Fibroblast of skin of right quadriceps (primary cell): ENCODE results near the gene RTKN.
"Not testable (repeated sequence)": the region's sequence is repeated elsewhere in the genome, so short reads cannot be mapped to it uniquely, and the experiment has no call there.

Experiments
- DNase-seq: peaks from one replicate; pipeline ENCODE4 v3.0.0-alpha.2; 2013

The RTKN gene, protein sequence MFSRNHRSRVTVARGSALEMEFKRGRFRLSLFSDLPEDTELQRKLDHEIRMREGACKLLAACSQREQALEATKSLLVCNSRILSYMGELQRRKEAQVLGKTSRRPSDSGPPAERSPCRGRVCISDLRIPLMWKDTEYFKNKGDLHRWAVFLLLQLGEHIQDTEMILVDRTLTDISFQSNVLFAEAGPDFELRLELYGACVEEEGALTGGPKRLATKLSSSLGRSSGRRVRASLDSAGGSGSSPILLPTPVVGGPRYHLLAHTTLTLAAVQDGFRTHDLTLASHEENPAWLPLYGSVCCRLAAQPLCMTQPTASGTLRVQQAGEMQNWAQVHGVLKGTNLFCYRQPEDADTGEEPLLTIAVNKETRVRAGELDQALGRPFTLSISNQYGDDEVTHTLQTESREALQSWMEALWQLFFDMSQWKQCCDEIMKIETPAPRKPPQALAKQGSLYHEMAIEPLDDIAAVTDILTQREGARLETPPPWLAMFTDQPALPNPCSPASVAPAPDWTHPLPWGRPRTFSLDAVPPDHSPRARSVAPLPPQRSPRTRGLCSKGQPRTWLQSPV

GRCh38 chr2:74441690-74442482, at the start of gene RTKN:
Gene RTKN (minus strand): TSS chr2:74441937. CDS start chr2:74441816, 121 bp downstream.
- no peak for DNase-seq

DNA sequence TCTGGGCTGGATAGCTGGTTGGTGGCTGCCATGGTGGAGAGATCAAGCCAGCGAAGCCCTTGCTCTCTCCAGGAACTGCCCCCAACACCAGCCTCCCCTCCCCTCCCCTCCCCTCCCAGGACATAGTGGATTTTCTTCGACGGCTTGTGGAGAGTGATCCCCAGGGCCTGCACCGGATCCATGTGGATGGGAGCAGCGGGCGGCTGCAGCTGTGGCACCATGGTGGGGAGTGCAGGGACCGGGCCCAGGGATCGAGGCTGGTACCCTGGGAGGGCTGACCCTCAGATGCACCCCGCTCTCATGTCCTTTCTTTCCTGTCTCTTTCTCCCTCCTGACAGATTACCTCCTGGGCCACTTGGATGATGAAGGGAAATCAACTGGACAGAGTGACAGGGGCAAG, 48.2 kb upstream of the RTKN start:
- no peak for DNase-seq

GRCh38 chr2:74488643-74489481, 47.1 kb upstream of the RTKN start:
- no peak for DNase-seq

DNA sequence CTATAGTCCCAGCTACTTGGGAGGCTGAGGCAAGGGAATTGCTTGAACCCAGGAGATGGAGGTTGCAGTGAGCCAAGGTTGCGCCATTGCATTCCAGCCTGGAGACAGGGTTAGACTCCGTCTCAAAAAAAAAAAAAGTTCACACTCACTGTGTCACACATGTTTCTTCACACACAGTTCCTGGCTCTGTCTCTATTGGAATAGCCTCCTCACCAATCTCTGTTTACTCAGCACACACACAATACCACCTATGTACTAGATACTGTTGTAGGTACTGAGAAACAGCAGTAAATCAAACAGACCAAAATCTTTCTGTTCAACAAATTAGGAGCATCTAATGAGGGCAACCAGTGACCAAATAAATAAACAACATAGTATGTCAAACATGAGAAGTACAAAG, 44.4 kb upstream of the RTKN start:
- DNase-seq = no peak

GRCh38 chr2:74483675-74484164, 42.0 kb upstream of the RTKN start:
- DNase-seq = not testable (repeated sequence)

DNA sequence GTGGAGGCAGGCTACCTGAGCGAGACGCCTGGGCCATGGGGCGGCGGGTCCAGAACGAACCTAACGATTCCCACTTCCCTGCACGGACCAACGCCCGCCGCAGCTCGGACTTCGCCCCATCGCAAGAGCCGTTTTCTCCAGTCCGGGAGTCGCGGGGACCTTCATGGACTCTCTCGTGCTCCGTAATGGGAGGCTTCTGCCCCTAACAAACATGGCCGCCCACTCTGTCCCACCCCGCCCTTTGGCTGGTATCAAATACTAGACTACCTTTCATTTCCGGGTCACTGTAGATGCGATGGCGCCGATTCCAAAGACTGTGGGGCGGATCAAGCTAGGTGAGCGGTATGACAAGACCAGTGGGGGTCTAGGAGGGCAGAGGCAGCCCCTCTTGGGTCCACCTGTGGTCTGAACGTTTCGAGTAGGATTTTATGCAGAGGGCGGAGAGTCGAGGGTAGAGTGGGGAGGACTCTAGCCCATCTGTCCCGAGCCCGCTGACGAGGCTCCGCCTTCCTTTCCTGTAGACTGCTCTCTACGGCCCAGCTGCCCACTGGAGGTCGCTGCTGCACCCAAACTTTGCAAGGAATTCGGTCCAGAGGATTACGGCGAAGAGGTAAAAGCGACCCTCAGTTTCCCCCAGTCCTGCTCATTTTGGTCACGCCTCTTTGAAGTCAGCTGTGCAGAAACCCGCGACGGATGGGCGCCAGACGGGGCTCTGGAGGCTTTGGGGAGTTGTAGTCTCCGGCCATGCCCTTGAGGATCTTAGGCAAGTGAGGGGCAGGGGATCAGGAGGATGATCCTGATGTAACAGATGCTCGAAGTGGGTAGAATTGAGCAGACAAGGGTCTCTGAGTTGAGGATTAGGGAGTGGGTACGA, 41.3 kb upstream of the RTKN start, which contains the start of the genes CCDC142 and TTC31:
Gene CCDC142 (minus strand): TSS at position 198 of the 874 bp plus-strand sequence. CDS start 161 bp downstream, at position 37.
Gene TTC31 (plus strand): TSS at position 281 of the 874 bp plus-strand sequence. CDS start 15 bp downstream, at position 296.
- peak; percentile 95 for DNase-seq

DNA sequence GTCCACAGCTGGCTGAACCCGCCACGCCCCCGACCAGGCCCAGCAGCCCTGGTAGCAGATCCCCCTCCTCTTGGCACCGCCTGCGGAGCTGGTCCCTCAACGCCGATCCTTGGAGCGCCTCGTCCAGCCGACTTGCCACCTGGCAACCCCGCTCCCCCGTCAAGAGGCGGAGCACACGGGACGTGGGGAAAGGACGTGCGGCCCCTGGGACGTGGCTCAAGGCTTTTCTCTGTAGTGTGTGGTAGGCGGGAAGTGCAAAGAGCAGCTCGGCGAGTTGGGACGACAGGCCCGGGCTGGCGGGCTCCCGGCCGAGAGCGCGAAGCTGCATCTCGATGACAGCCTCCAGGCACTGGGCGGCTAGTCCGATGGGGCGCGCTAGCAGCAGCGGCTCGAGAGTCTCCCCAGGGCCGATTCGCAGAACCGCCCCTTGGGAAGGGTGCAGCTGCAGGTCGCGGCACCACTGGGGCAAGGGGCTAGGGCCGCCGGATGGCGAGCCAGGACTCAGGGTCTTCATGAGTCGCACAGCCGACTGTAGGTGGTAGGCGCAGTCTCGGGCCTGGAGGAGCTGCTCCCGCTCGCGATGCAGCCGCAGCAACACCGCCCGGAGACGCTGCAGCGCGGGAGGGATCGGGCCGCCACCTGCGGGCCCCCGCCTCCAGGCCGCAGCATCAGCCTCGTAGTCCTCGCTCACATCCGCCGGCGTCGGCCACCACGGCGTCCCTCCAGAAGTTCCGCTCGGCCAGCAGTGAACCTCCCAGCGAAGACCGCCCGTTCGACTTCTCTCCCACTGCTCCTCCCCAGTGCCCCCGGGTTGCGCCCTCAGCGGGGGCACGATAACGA, 40.4 kb upstream of the RTKN start:
- DNase-seq = no peak

DNA sequence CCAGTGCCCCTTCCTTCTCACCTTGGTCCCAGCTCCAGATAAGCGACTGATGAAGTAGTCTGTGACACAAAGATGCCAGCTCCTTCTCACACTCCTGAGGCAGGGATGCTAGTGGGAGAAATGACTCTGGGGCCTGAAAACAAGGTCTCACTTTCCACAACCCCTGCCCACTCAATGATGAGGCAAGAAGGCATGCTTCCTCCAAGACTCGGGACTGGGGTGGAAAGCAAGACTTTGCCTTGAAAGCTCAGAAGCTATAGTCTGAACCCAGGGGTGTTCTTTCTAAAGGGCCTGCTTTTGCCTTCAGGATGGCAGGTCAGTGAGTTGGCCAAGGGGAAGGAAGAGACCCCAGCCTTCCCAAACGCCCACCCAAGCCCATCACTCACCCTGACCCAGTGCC, 39.7 kb upstream of the RTKN start:
- DNase-seq = no peak

DNA sequence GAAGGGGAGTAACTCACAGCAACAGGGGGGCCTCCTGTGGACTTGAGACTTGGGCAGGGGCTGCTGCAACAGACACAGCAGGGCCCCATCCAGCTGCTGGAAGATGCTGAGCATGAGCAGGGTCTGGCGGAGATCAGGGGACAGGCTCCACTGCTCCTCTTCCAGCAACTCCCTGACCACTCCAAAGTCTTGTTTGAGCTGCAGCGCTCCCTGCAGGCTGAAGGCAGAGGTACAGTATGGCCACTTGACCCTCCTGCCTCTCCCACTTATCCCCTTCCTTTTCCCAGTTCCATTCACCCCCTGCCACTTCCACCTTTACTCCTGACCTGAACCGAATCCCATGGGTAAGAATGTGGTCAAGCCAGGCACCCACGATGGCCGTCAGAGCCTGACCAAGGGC, 33.2 kb upstream of the RTKN start:
- DNase-seq = no peak

- no peak for DNase-seq
Observed at GRCh38 chr2:74474481-74474880, 32.7 kb upstream of the RTKN start.

DNA sequence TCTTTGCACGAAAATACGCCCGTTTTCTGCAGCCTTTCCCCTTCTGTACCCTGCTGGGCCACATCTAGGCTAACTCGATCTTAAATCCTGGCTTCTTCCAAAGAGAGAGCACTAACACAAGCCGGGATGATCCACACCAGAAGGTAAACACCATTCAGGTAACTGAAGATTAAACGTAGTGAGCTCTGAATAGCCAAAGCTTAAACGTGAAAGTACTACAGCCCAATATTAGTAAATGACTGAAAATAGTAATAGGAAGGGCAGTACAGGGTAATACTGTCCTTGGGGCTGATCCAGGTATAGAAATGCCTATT, 31.2 kb upstream of the RTKN start:
- DNase-seq = no peak

DNA sequence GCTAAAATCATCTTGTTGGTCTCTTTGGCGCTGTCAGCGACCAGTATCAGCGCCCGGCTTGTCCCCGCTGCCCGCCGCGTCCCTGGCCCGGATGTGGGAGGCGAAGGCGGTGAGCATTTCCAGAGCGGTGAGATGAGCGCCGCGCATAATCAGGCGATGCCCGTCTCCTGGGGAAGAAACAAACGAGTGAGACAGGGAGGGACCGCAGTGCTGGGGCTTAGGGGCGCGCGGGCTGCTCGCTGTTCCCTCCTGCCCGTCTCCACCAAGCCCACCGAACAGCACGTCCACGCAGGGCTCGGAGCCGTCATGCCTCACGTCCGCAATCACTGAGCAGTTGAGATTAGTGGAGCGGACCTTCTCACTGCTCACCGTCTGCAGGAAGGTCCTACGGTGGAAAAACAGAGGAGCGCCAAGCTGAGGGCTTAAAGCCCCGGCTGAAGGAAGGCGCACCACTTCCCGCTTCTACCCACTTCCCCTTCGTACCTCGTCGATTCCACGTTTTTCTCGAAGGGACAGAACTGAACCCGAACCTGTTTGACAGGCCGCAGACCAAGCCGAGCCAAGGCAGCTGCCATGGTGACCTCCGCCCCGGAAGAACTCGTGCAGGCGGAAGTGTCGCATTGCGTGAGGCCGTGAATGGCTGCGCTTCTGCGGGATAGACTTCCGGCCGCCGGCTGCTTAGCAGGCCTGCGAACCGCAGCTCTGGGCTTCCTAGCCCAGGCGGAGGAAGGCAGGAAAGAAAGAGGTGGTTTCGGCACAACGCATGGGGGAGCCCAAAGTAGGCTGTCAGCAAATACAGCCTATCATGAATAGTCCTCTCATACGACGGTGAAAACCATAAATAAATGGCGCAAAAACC, 30.6 kb upstream of the RTKN start, which contains the start of gene MRPL53:
Gene MRPL53 (minus strand): TSS at position 595 of the 859 bp plus-strand sequence. CDS start 20 bp downstream, at position 575.
- peak; percentile 94 for DNase-seq

DNA sequence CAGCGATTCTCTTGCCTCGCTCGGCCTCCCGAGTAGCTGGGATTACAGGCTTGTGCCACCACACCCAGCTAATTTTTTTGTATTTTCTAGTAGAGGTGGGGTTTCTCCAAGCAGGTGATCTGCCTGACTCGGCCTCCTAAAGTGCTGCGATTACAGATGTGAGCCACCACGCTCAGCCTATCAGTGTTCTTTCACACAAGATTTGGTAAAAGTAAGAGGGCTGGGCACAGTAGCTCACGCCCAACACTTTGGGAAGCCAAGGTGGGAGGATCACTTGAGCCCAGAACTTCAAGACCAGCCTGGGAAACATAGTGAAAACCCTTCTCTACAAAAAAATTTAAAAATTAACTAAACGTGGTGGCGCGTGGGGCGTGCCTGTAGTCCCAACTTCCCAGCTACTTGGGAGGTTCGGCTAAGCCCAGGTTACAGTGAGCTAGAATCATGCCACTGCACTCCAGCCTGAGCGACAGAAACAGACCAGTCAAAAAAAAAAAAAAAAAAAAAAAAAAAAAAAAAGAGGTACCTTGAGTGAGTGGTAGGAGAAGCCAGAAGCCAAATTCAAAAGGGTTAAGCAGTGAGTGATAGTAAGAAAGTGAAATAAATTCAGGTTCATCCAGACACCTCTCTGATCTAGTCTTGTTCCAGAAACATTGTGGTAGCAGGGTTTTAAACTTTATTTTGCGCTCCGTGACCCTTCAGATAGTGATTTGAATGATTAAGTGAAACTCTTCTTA, 29.8 kb upstream of the RTKN start:
- DNase-seq = no peak

GRCh38 chr2:74470742-74471141, 29.0 kb upstream of the RTKN start:
- not testable (repeated sequence) for DNase-seq

- no peak for DNase-seq
Observed at GRCh38 chr2:74464406-74464805, 22.7 kb upstream of the RTKN start.

DNA sequence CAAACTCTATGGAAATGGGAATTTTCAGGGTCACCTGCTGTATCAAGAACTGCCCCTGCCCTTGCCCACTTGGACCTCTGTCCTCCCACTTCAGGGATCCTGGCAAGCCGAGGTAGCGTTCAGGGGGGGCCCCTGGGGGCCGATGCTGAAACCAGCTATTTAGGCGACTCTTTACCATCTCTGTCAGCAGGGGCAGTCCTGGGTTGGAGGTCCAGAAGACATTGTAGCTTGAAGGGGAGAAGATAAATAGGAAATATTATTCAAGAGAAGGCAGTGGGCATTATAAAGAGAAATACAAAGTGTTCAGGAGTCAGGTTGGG, 21.0 kb upstream of the RTKN start:
- DNase-seq = no peak

DNA sequence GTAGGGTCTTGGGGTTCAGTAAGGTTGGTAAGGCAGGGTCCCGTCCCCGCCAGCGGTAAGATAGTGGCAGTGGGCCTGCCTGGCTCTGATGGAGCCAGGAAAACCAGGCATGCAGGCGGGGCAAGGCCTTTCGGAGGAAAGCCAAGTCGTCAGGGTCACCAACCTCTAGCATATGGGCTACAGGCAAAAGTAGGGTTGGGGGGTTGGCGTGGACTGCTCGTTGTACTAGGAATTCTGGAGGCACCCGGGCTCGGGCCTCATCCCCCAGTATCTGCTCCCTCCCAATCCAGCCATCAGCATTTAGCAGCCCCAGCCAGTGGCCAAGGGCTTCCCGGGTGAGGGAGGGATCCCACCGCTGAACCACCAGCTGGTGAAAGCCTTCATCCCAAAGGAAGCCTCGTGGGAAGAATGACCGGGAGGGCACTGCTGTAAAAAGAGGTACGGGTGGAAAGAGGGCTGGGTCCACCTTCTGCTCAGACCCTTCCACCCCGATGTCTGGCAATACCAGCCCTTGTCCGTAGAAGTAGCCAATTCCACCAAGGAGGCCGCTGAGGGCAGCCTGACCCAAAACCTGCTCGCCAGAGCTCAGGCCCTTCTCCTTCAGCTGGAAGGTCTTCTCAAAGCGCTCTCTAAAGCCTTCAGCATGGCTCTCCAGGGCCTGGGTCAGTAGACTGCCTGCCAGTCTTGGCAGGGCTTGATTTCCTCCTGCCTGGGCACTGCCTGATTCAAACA, 20.5 kb upstream of the RTKN start:
- DNase-seq = no peak
